ENCODE results near the gene NEDD8.

NEDD8 gene

DNA sequence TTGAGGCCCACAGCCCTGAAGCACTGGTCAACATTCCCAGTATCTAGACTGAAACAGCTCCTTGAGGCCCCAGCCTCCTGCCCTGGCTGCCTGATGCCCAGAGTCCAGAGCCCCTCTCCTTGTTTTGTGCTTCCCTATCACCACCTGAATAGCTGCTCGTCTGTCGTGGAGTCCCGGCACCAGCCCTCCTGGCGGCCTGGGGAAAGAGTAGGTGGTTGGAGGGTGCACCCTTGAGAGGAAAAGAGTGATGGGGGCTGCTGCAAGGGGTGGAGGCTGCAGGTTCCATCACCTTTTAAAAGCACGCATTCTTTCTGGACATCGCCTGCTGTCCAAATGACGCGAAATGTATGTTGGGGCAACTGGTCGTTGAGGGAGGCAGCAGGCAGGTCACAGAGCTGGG is 36.1 kb upstream of the NEDD8 start:
- Histone ChIP-seq H3K36me3 (replicated peaks) (peaks cover 12% of the 10 kb centered on the region), H3K27me3 (replicated peaks) (no peaks in the 10 kb centered on the region), H3K27ac (no peak overlapping the region), H3K4me3 (ENCODE audit: low read depth, low read length) (no peak overlapping the region)
- no peak for DNase-seq
- in situ Hi-C loops (cut with HindIII; ENCODE audit: low pct_ligation_motif_present, low sequenced_read_pairs), result no loop called here
- TF ChIP-seq CTCF (IDR thresholded peaks at IDR 0.05; ENCODE audit: low read depth, low read length, missing control alignments), result no peak

- in situ Hi-C loops (cut with HindIII; ENCODE audit: low pct_ligation_motif_present, low sequenced_read_pairs), result no loop called here
- no peak for TF ChIP-seq CTCF (IDR thresholded peaks at IDR 0.05; ENCODE audit: low read depth, low read length, missing control alignments)
- H3K36me3 ChIP-seq (replicated peaks), result peaks cover 12% of the 10 kb centered on the region
These were observed 35.3 kb upstream of the NEDD8 start for GRCh38 chr14:24267516-24267915.

DNA sequence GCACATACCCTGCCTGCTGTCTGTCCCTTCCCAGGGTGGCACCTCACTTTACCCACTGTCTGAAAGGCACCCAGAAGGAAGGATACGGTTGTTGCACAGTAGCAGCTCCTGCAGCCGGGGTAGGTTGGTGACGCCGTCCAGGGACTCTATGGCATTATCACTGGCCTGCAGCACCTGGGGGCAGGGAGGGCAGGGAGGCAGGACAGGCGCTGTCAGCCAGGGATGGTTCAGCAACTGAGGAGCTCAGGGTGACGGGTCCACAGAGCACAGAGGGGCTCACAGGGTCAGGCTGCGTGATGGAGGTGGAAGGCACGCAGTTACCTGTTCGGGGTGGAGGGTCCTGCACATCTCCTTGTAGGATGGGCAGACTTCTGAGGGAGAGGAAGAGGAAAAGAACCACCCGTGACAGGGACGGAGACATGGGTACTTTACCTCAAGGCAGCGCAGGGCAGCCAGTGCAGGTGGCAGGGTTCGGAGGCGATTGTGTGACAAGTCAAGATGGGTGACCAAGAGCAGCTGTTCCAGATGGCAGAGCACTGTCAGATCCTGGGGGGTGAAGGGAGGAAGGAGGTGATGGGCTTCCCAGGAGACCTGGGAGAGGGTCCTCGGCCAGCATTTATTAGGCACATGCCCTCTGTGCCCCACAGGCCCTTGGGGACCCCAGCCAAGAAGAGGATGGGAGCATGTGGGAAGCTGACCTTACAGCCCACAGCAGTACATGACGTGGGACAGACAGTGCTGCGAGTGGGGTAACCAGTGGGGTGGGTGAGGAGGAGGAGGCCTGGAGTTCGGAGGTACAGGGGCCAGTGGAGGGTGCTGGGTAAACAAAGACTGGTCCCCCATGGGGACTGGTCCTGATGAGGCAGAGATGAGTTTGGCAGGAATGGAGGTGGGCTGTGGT is 34.4 kb upstream of the NEDD8 start:
- peaks cover 12% of the 10 kb centered on the region for H3K36me3 ChIP-seq (replicated peaks)
- H3K27ac ChIP-seq, result no peak overlapping the region
- H3K27me3 ChIP-seq (replicated peaks), result no peaks in the 10 kb centered on the region
- H3K4me3 ChIP-seq (ENCODE audit: low read depth, low read length), result no peak overlapping the region
- TF ChIP-seq CTCF (IDR thresholded peaks at IDR 0.05; ENCODE audit: low read depth, low read length, missing control alignments), result no peak
- no peak for DNase-seq
- in situ Hi-C loops (cut with HindIII; ENCODE audit: low pct_ligation_motif_present, low sequenced_read_pairs), result no loop called here

More at GRCh38 chr14:24267516-24267915, 35.3 kb upstream of the NEDD8 start:
- no peak overlapping the region for H3K27ac ChIP-seq
- no peak overlapping the region for H3K4me3 ChIP-seq (ENCODE audit: low read depth, low read length)
- DNase-seq, result no peak
- no peaks in the 10 kb centered on the region for H3K27me3 ChIP-seq (replicated peaks)

DNA sequence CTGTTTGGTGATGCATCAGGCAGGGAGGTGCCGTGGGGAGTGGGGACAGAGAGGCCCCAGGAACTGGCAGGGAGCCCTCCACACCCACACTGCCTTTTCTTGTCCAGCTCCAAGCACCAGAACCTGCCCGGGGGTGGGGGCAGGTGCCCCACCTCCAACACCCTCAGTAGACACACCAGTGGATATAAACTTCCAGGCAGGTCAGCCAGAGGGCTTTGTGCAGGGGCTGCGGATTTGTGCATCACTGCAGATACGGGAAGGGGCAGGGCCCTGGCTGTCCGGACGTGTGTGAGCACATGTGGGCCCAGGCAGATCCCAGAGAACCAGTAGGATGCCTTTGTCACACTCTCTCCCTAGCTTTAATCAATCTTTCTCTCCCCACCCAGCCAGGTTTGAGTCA is 32.1 kb upstream of the NEDD8 start:
- H3K36me3 ChIP-seq (replicated peaks), result peaks cover 12% of the 10 kb centered on the region
- DNase-seq, result no peak

GRCh38 chr14:24263848-24264247 is 31.7 kb upstream of the NEDD8 start:
- peaks cover 12% of the 10 kb centered on the region for H3K36me3 ChIP-seq (replicated peaks)
- no peak for DNase-seq
- H3K27me3 ChIP-seq (replicated peaks), result no peaks in the 10 kb centered on the region
- in situ Hi-C loops (cut with HindIII; ENCODE audit: low pct_ligation_motif_present, low sequenced_read_pairs), result no loop called here
- TF ChIP-seq CTCF (IDR thresholded peaks at IDR 0.05; ENCODE audit: low read depth, low read length, missing control alignments), result no peak
- H3K4me3 ChIP-seq (ENCODE audit: low read depth, low read length), result no peak overlapping the region
- no peak overlapping the region for H3K27ac ChIP-seq

More for the DNA sequence above, 32.1 kb upstream of the NEDD8 start:
- no peak overlapping the region for H3K4me3 ChIP-seq (ENCODE audit: low read depth, low read length)
- in situ Hi-C loops (cut with HindIII; ENCODE audit: low pct_ligation_motif_present, low sequenced_read_pairs), result no loop called here
- no peaks in the 10 kb centered on the region for H3K27me3 ChIP-seq (replicated peaks)
- H3K27ac ChIP-seq, result no peak overlapping the region
- TF ChIP-seq CTCF (IDR thresholded peaks at IDR 0.05; ENCODE audit: low read depth, low read length, missing control alignments), result no peak

Data from brain microvascular endothelial cell (primary cell).